ENCODE measurements around the gene USP33.

USP33 gene

DNA sequence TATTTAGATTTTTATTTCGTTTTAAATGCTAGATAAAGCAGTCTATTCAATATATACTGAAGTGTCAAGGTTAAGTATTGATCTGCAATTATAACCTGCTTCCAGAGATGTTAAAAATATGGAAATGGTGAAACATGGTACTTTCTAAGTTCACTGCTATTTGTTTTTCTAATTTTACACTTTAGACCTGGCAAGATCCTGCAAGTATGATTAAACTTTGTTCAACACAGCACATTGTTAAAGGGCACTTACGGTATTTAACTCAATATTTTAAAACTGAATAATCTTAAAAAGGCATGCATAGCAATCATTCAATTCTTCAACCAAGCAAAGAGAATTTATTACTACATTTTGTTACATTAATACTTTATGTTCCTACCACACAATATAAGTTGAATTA lies 41.5 kb downstream of the USP33 start:
- no peak overlapping the region for H3K4me3 ChIP-seq (replicated peaks; ENCODE audit: insufficient read depth, low read length)
- H3K27me3 ChIP-seq (ENCODE audit: insufficient read depth, poor library complexity, severe bottlenecking), result no peaks in the 10 kb centered on the region
- TF ChIP-seq POLR2AphosphoS5 (IDR thresholded peaks at IDR 0.05; ENCODE audit: low read depth) (no peak), GABPA (IDR thresholded peaks at IDR 0.05; ENCODE audit: low read depth) (no peak), SPI1 (IDR thresholded peaks at IDR 0.05; ENCODE audit: borderline replicate concordance, low read depth) (no peak)
- TF ChIP-seq, protein P1, sequence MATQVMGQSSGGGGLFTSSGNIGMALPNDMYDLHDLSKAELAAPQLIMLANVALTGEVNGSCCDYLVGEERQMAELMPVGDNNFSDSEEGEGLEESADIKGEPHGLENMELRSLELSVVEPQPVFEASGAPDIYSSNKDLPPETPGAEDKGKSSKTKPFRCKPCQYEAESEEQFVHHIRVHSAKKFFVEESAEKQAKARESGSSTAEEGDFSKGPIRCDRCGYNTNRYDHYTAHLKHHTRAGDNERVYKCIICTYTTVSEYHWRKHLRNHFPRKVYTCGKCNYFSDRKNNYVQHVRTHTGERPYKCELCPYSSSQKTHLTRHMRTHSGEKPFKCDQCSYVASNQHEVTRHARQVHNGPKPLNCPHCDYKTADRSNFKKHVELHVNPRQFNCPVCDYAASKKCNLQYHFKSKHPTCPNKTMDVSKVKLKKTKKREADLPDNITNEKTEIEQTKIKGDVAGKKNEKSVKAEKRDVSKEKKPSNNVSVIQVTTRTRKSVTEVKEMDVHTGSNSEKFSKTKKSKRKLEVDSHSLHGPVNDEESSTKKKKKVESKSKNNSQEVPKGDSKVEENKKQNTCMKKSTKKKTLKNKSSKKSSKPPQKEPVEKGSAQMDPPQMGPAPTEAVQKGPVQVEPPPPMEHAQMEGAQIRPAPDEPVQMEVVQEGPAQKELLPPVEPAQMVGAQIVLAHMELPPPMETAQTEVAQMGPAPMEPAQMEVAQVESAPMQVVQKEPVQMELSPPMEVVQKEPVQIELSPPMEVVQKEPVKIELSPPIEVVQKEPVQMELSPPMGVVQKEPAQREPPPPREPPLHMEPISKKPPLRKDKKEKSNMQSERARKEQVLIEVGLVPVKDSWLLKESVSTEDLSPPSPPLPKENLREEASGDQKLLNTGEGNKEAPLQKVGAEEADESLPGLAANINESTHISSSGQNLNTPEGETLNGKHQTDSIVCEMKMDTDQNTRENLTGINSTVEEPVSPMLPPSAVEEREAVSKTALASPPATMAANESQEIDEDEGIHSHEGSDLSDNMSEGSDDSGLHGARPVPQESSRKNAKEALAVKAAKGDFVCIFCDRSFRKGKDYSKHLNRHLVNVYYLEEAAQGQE (IDR thresholded peaks at IDR 0.05; ENCODE audit: insufficient replicate concordance, low read depth), result no peak
- TF ChIP-seq, protein P2, sequence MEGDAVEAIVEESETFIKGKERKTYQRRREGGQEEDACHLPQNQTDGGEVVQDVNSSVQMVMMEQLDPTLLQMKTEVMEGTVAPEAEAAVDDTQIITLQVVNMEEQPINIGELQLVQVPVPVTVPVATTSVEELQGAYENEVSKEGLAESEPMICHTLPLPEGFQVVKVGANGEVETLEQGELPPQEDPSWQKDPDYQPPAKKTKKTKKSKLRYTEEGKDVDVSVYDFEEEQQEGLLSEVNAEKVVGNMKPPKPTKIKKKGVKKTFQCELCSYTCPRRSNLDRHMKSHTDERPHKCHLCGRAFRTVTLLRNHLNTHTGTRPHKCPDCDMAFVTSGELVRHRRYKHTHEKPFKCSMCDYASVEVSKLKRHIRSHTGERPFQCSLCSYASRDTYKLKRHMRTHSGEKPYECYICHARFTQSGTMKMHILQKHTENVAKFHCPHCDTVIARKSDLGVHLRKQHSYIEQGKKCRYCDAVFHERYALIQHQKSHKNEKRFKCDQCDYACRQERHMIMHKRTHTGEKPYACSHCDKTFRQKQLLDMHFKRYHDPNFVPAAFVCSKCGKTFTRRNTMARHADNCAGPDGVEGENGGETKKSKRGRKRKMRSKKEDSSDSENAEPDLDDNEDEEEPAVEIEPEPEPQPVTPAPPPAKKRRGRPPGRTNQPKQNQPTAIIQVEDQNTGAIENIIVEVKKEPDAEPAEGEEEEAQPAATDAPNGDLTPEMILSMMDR (IDR thresholded peaks at IDR 0.05; ENCODE audit: insufficient read depth, low read length), result no peak
- H3K27ac ChIP-seq (replicated peaks), result no peak overlapping the region
- DNase-seq (ENCODE audit: low read depth in 1 of 2, low spot score in 1 of 2), result no peak

DNA sequence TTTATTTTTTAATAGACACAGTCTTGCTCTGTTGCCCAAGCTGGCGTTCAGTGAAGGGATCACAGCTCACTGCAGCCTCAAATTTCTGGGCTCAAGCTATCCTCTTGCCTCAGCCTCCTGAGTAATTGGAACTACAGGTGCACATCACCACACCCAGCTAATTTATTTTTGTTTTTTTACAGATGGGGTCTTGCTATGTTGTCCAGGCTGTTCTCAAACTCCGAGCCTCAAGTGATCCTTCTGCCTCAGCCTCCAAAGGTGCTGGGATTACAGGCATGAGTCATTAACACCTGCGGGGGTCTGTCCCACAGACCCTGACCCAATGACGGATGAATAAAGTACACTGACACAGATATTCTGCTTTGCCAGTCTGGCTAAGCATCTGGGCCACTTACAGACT lies 43.6 kb downstream of the USP33 start:
- Histone ChIP-seq H3K27ac (replicated peaks) (no peak overlapping the region), H3K27me3 (ENCODE audit: insufficient read depth, poor library complexity, severe bottlenecking) (no peaks in the 10 kb centered on the region), H3K4me3 (replicated peaks; ENCODE audit: insufficient read depth, low read length) (no peak overlapping the region)
- DNase-seq (ENCODE audit: low read depth in 1 of 2, low spot score in 1 of 2), result no peak
- no peak for TF ChIP-seq GABPA (IDR thresholded peaks at IDR 0.05; ENCODE audit: low read depth)
- TF ChIP-seq, protein P2 (IDR thresholded peaks at IDR 0.05; ENCODE audit: insufficient read depth, low read length), result no peak
- TF ChIP-seq POLR2AphosphoS5 (IDR thresholded peaks at IDR 0.05; ENCODE audit: low read depth), result no peak
- TF ChIP-seq, protein P1 (IDR thresholded peaks at IDR 0.05; ENCODE audit: insufficient replicate concordance, low read depth), result no peak
- TF ChIP-seq SPI1 (IDR thresholded peaks at IDR 0.05; ENCODE audit: borderline replicate concordance, low read depth), result no peak

DNA sequence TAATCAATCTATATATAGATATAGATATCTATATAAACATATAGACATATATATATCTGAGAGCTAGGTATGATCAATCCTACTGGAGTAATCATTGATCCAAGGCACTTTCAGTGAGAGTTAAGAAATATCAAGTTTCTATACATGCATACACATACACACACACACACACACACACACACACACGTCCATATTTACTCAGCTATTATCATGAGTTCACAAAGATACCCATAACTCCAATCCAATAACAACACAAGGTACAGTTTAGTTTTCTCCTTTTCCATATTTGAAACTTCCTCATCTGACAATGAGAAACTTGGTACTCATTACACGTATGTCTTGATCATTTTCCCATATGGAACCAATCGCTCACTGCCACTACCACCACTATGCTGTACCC lies 49.9 kb downstream of the USP33 start:
- DNase-seq (ENCODE audit: low read depth in 1 of 2, low spot score in 1 of 2), result no peak
- TF ChIP-seq, protein P2 (IDR thresholded peaks at IDR 0.05; ENCODE audit: insufficient read depth, low read length), result no peak
- no peak for TF ChIP-seq POLR2AphosphoS5 (IDR thresholded peaks at IDR 0.05; ENCODE audit: low read depth)
- no peak overlapping the region for H3K27ac ChIP-seq (replicated peaks)
- no peak overlapping the region for H3K4me3 ChIP-seq (replicated peaks; ENCODE audit: insufficient read depth, low read length)
- no peaks in the 10 kb centered on the region for H3K27me3 ChIP-seq (ENCODE audit: insufficient read depth, poor library complexity, severe bottlenecking)

DNA sequence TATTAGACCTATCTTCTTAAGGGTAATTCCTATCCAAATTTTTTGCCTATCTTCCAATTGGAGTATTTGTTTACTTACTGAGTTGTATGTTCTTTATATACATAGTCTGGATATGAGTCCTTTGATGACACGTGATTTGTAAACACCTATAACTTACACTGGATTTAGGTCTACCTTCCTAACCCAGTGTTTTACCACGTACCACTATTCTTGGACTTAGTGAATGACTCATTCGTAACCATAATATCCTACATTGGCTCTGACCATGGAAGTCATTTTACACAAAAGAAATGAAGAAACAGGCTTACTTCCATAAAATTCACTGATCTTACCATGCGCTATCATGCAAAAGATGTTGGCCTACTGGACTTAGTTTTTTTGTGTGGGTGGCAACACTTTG lies 53.3 kb downstream of the USP33 start:
- DNase-seq (ENCODE audit: low read depth in 1 of 2, low spot score in 1 of 2), result no peak
- no peaks in the 10 kb centered on the region for H3K27me3 ChIP-seq (ENCODE audit: insufficient read depth, poor library complexity, severe bottlenecking)
- TF ChIP-seq, protein P2 (IDR thresholded peaks at IDR 0.05; ENCODE audit: insufficient read depth, low read length), result no peak
- TF ChIP-seq SPI1 (IDR thresholded peaks at IDR 0.05; ENCODE audit: borderline replicate concordance, low read depth), result no peak
- no peak for TF ChIP-seq POLR2AphosphoS5 (IDR thresholded peaks at IDR 0.05; ENCODE audit: low read depth)
- no peak for TF ChIP-seq GABPA (IDR thresholded peaks at IDR 0.05; ENCODE audit: low read depth)
- TF ChIP-seq, protein P1 (IDR thresholded peaks at IDR 0.05; ENCODE audit: insufficient replicate concordance, low read depth), result no peak

More for the DNA sequence above, 53.3 kb downstream of the USP33 start:
- no peak overlapping the region for H3K27ac ChIP-seq (replicated peaks)
- no peak overlapping the region for H3K4me3 ChIP-seq (replicated peaks; ENCODE audit: insufficient read depth, low read length)

All from HL-60 (cell line).